ENCODE data around the gene ITPR1.

DNA sequence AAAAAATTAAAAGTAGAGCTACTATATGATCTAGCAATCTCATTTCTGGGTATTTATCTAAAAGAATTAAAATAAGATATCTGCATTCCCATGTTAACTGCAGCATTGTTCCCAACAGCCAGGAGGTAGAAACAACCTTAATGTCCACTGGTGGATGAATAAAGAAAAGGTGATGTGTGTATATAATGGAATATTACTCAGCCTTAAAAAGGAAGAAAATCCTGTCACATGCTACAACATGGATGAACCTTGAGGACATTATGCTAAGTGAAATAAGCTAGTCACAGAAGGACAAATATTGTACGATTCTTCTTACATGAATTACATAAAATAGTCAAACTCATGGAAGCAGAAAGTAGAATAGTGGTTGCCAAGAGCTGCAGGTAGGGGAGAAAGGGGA lies 366.6 kb downstream of the ITPR1 start:
- TF ChIP-seq EZH2 (IDR thresholded peaks at IDR 0.05) (no peak), POLR2AphosphoS5 (IDR thresholded peaks at IDR 0.05; ENCODE audit: borderline replicate concordance, low read depth, low read length) (no peak)

Data from SK-N-MC (cell line).